CD4-positive, alpha-beta T cell treated with Interleukin-17A for 1 hour (primary cell): ENCODE measurements around the gene TP63.

Experiments
- DNase-seq: peaks from one replicate; pipeline ENCODE4 v3.0.0-alpha.2; 2020

The TP63 gene

GRCh38 chr3:189685860-189686259, 54.7 kb downstream of the TP63 start:
- no peak for DNase-seq

GRCh38 chr3:189687475-189687874, 56.3 kb downstream of the TP63 start:
- DNase-seq = no peak

GRCh38 chr3:189688262-189688661, 57.1 kb downstream of the TP63 start:
- no peak for DNase-seq

GRCh38 chr3:189689625-189690024, 58.4 kb downstream of the TP63 start:
- DNase-seq = no peak

- DNase-seq = no peak
Observed at GRCh38 chr3:189690237-189690636, 59.0 kb downstream of the TP63 start.

GRCh38 chr3:189690672-189691071, 59.5 kb downstream of the TP63 start:
- DNase-seq = no peak

- DNase-seq = no peak
Observed at GRCh38 chr3:189695400-189695799, 64.2 kb downstream of the TP63 start.

GRCh38 chr3:189698811-189699210, 67.6 kb downstream of the TP63 start:
- no peak for DNase-seq

GRCh38 chr3:189699885-189700284, 68.7 kb downstream of the TP63 start:
- no peak for DNase-seq

GRCh38 chr3:189702066-189702646, 71.0 kb downstream of the TP63 start:
- no peak for DNase-seq

- no peak for DNase-seq
Observed at GRCh38 chr3:189703865-189704264, 72.7 kb downstream of the TP63 start.

GRCh38 chr3:189708375-189708774, 77.2 kb downstream of the TP63 start:
- DNase-seq = no peak

GRCh38 chr3:189710620-189711402, 79.6 kb downstream of the TP63 start:
- DNase-seq = no peak

GRCh38 chr3:189712906-189713483, 81.8 kb downstream of the TP63 start:
- no peak for DNase-seq

GRCh38 chr3:189714991-189715961, 84.1 kb downstream of the TP63 start:
- peak; percentile 9 for DNase-seq

- no peak for DNase-seq
Observed at GRCh38 chr3:189718215-189718614, 87.0 kb downstream of the TP63 start.

- DNase-seq = no peak
Observed at GRCh38 chr3:189720736-189721417, 89.7 kb downstream of the TP63 start.

GRCh38 chr3:189721873-189722665, 90.9 kb downstream of the TP63 start:
- DNase-seq = no peak

GRCh38 chr3:189724356-189724755, 93.2 kb downstream of the TP63 start:
- no peak for DNase-seq

GRCh38 chr3:189726277-189726676, 95.1 kb downstream of the TP63 start:
- DNase-seq = no peak

- no peak for DNase-seq
Observed at GRCh38 chr3:189727158-189727557, 96.0 kb downstream of the TP63 start.

- no peak for DNase-seq
Observed at GRCh38 chr3:189727898-189728297, 96.7 kb downstream of the TP63 start.
